ENCODE measurements around the gene PRKG1. TPM values are rescaled to one million over a fixed set of nuclear protein-coding genes. Genes with fewer than 3 reads are reported as not detected.
A peak's percentile ranks its signal among the peaks of the same experiment; 100 is the strongest.

The PRKG1 gene
- total and polyA plus RNA-seq, 4 donors, result 6.8 to 38.1 (median 15.4) TPM

- no peak for DNase-seq (ENCODE audit: low read depth in 4 of 6, low spot score in 6 of 6)
- H3K4me3 ChIP-seq (ENCODE audit: low read depth, low read length), result no peak overlapping the region
These were observed 945.9 kb downstream of the PRKG1 start for GRCh38 chr10:52020173-52020572.

GRCh38 chr10:52020702-52021101 is 946.4 kb downstream of the PRKG1 start:
- no peak overlapping the region for H3K4me3 ChIP-seq (ENCODE audit: low read depth, low read length)
- no peaks in the 10 kb centered on the region for H3K4me1 ChIP-seq (ENCODE audit: control insufficient read depth, insufficient read depth, low read length)
- no peaks in the 10 kb centered on the region for H3K9me3 ChIP-seq (ENCODE audit: control insufficient read depth, insufficient read depth, low read length)
- no peak for DNase-seq (ENCODE audit: low read depth in 4 of 6, low spot score in 6 of 6)
- H3K36me3 ChIP-seq (ENCODE audit: control insufficient read depth, insufficient read depth, low read length), result no peaks in the 10 kb centered on the region
- WGBS (ENCODE audit: insufficient coverage), result 100% methylated on average over 2 of the region's 2 CpGs
- no peak overlapping the region for H3K27ac ChIP-seq (ENCODE audit: low read depth, low read length)
- no peaks in the 10 kb centered on the region for H3K27me3 ChIP-seq (ENCODE audit: control insufficient read depth, insufficient read depth, low read length)

More at GRCh38 chr10:52020173-52020572, 945.9 kb downstream of the PRKG1 start:
- no peaks in the 10 kb centered on the region for H3K36me3 ChIP-seq (ENCODE audit: control insufficient read depth, insufficient read depth, low read length)
- WGBS (ENCODE audit: insufficient coverage), result 20% methylated on average over 1 of the region's 2 CpGs
- no peaks in the 10 kb centered on the region for H3K4me1 ChIP-seq (ENCODE audit: control insufficient read depth, insufficient read depth, low read length)
- H3K9me3 ChIP-seq (ENCODE audit: control insufficient read depth, insufficient read depth, low read length), result peaks cover under 1% of the 10 kb centered on the region
- no peaks in the 10 kb centered on the region for H3K27me3 ChIP-seq (ENCODE audit: control insufficient read depth, insufficient read depth, low read length)
- no peak overlapping the region for H3K27ac ChIP-seq (ENCODE audit: low read depth, low read length)

- no peaks in the 10 kb centered on the region for H3K36me3 ChIP-seq (ENCODE audit: control insufficient read depth, insufficient read depth, low read length)
- H3K4me3 ChIP-seq (ENCODE audit: low read depth, low read length), result no peak overlapping the region
- H3K4me1 ChIP-seq (ENCODE audit: control insufficient read depth, insufficient read depth, low read length), result no peaks in the 10 kb centered on the region
- H3K9me3 ChIP-seq (ENCODE audit: control insufficient read depth, insufficient read depth, low read length), result no peaks in the 10 kb centered on the region
- H3K27ac ChIP-seq (ENCODE audit: low read depth, low read length), result no peak overlapping the region
- WGBS (ENCODE audit: insufficient coverage), result no CpG with 5 or more reads among the region's 4 CpGs
- no peak for DNase-seq (ENCODE audit: low read depth in 4 of 6, low spot score in 6 of 6)
- no peaks in the 10 kb centered on the region for H3K27me3 ChIP-seq (ENCODE audit: control insufficient read depth, insufficient read depth, low read length)
These were observed 952.9 kb downstream of the PRKG1 start for GRCh38 chr10:52027055-52027705.

GRCh38 chr10:52028523-52028858 is 954.2 kb downstream of the PRKG1 start:
- Histone ChIP-seq H3K27ac (ENCODE audit: low read depth, low read length) (no peak overlapping the region), H3K36me3 (ENCODE audit: control insufficient read depth, insufficient read depth, low read length) (no peaks in the 10 kb centered on the region), H3K9me3 (ENCODE audit: control insufficient read depth, insufficient read depth, low read length) (no peaks in the 10 kb centered on the region), H3K4me3 (ENCODE audit: low read depth, low read length) (no peak overlapping the region), H3K27me3 (ENCODE audit: control insufficient read depth, insufficient read depth, low read length) (no peaks in the 10 kb centered on the region), H3K4me1 (ENCODE audit: control insufficient read depth, insufficient read depth, low read length) (no peaks in the 10 kb centered on the region)
- no CpG with 5 or more reads among the region's 2 CpGs for WGBS (ENCODE audit: insufficient coverage)
- DNase-seq (ENCODE audit: low read depth in 4 of 6, low spot score in 6 of 6), result no peak

- Histone ChIP-seq H3K4me3 (ENCODE audit: low read depth, low read length) (no peak overlapping the region), H3K4me1 (ENCODE audit: control insufficient read depth, insufficient read depth, low read length) (no peaks in the 10 kb centered on the region), H3K36me3 (ENCODE audit: control insufficient read depth, insufficient read depth, low read length) (no peaks in the 10 kb centered on the region), H3K9me3 (ENCODE audit: control insufficient read depth, insufficient read depth, low read length) (no peaks in the 10 kb centered on the region), H3K27me3 (ENCODE audit: control insufficient read depth, insufficient read depth, low read length) (no peaks in the 10 kb centered on the region), H3K27ac (ENCODE audit: low read depth, low read length) (no peak overlapping the region)
- DNase-seq (ENCODE audit: low read depth in 4 of 6, low spot score in 6 of 6), result no peak
- 100% methylated on average over 1 of the region's 2 CpGs for WGBS (ENCODE audit: insufficient coverage)
These were observed 955.3 kb downstream of the PRKG1 start for GRCh38 chr10:52029628-52030027.

GRCh38 chr10:52030051-52030790 is 955.9 kb downstream of the PRKG1 start:
- 80% methylated on average over 4 of the region's 6 CpGs for WGBS (ENCODE audit: insufficient coverage)
- H3K4me3 ChIP-seq (ENCODE audit: low read depth, low read length), result no peak overlapping the region
- H3K4me1 ChIP-seq (ENCODE audit: control insufficient read depth, insufficient read depth, low read length), result no peaks in the 10 kb centered on the region
- H3K27ac ChIP-seq (ENCODE audit: low read depth, low read length), result no peak overlapping the region
- DNase-seq (ENCODE audit: low read depth in 4 of 6, low spot score in 6 of 6), result no peak
- H3K36me3 ChIP-seq (ENCODE audit: control insufficient read depth, insufficient read depth, low read length), result no peaks in the 10 kb centered on the region
- H3K9me3 ChIP-seq (ENCODE audit: control insufficient read depth, insufficient read depth, low read length), result no peaks in the 10 kb centered on the region
- H3K27me3 ChIP-seq (ENCODE audit: control insufficient read depth, insufficient read depth, low read length), result no peaks in the 10 kb centered on the region

GRCh38 chr10:52030975-52031374 is 956.7 kb downstream of the PRKG1 start:
- DNase-seq (ENCODE audit: low read depth in 4 of 6, low spot score in 6 of 6), result no peak
- no peaks in the 10 kb centered on the region for H3K9me3 ChIP-seq (ENCODE audit: control insufficient read depth, insufficient read depth, low read length)
- H3K27ac ChIP-seq (ENCODE audit: low read depth, low read length), result no peak overlapping the region
- no peaks in the 10 kb centered on the region for H3K4me1 ChIP-seq (ENCODE audit: control insufficient read depth, insufficient read depth, low read length)
- H3K4me3 ChIP-seq (ENCODE audit: low read depth, low read length), result no peak overlapping the region
- no peaks in the 10 kb centered on the region for H3K36me3 ChIP-seq (ENCODE audit: control insufficient read depth, insufficient read depth, low read length)
- WGBS (ENCODE audit: insufficient coverage), result no CpG with 5 or more reads among the region's 1 CpG
- no peaks in the 10 kb centered on the region for H3K27me3 ChIP-seq (ENCODE audit: control insufficient read depth, insufficient read depth, low read length)

- Histone ChIP-seq H3K9me3 (ENCODE audit: control insufficient read depth, insufficient read depth, low read length) (no peaks in the 10 kb centered on the region), H3K4me3 (ENCODE audit: low read depth, low read length) (no peak overlapping the region), H3K36me3 (ENCODE audit: control insufficient read depth, insufficient read depth, low read length) (no peaks in the 10 kb centered on the region), H3K27ac (ENCODE audit: low read depth, low read length) (no peak overlapping the region), H3K27me3 (ENCODE audit: control insufficient read depth, insufficient read depth, low read length) (no peaks in the 10 kb centered on the region), H3K4me1 (ENCODE audit: control insufficient read depth, insufficient read depth, low read length) (no peaks in the 10 kb centered on the region)
- DNase-seq (ENCODE audit: low read depth in 4 of 6, low spot score in 6 of 6), result peak in 1 of 6 donors; percentile 38
These were observed 957.5 kb downstream of the PRKG1 start for GRCh38 chr10:52031771-52032170.

GRCh38 chr10:52032681-52033629 is 958.7 kb downstream of the PRKG1 start:
- H3K27me3 ChIP-seq (ENCODE audit: control insufficient read depth, insufficient read depth, low read length), result no peaks in the 10 kb centered on the region
- no peaks in the 10 kb centered on the region for H3K4me1 ChIP-seq (ENCODE audit: control insufficient read depth, insufficient read depth, low read length)
- no peak overlapping the region for H3K4me3 ChIP-seq (ENCODE audit: low read depth, low read length)
- H3K27ac ChIP-seq (ENCODE audit: low read depth, low read length), result no peak overlapping the region
- no peaks in the 10 kb centered on the region for H3K36me3 ChIP-seq (ENCODE audit: control insufficient read depth, insufficient read depth, low read length)
- no peaks in the 10 kb centered on the region for H3K9me3 ChIP-seq (ENCODE audit: control insufficient read depth, insufficient read depth, low read length)
- no peak for DNase-seq (ENCODE audit: low read depth in 4 of 6, low spot score in 6 of 6)
- WGBS (ENCODE audit: insufficient coverage), result 70% methylated on average over 3 of the region's 6 CpGs
